Adrenal gland (tissue), 12 donors: Measurements from ENCODE around the gene PARD3B. TPM values are rescaled to one million over a fixed set of nuclear protein-coding genes. Genes with fewer than 3 reads are reported as not detected.

ENCODE experiments used
- DNase-seq, 7 donors: peaks; one replicate each; pipeline ENCODE4 v3.0.0-alpha.2; 2019 to 2020
- H3K27ac ChIP-seq, 5 donors: fragments of 200-600 bp; sonication (generic) in 4 of 5; 1 replicate in 3 of 5; 2 replicates in 2 of 5; pipeline versions ENCODE4 v1.5.1 to v1.8.0; 2016 to 2020; ENCODE audit warnings: mild to moderate bottlenecking in 1 of 5
- H3K27me3 ChIP-seq: fragments of 200-600 bp; 2 replicates; pipeline ENCODE4 v1.8.0; 2021
- H3K36me3 ChIP-seq, 2 donors: fragments of 200-600 bp; replicated peaks in 1 of 2; 1 replicate in 1 of 2; 2 replicates in 1 of 2; pipeline versions ENCODE4 v1.5.1 to v1.8.0; 2018 to 2022
- H3K4me1 ChIP-seq, 2 donors: fragments of 200-600 bp; replicated peaks in 1 of 2; 1 replicate in 1 of 2; 2 replicates in 1 of 2; pipeline versions ENCODE4 v1.5.1 to v1.8.0; 2018 to 2021
- H3K4me3 ChIP-seq, 4 donors: fragments of 200-600 bp; sonication (generic) in 3 of 4; one replicate each; pipeline ENCODE4 v1.5.1; 2016 to 2018
- H3K9me3 ChIP-seq, 3 donors: fragments of 200-600 bp; sonication (generic) in 1 of 3; replicated peaks in 1 of 3; 1 replicate in 2 of 3; 2 replicates in 1 of 3; pipeline versions ENCODE4 v1.5.1 to v1.8.0; 2016 to 2021
- CTCF ChIP-seq, 6 experiments: fragments of 450-650 bp in 4 of 6; fragments of 200-600 bp in 2 of 6; sonication (generic) in 1 of 6; IDR thresholded peaks; 1 replicate in 5 of 6; 2 replicates in 1 of 6; pipeline versions ENCODE4 v1.5.1 to v1.8.0; 2016 to 2021; ENCODE audit warnings: antibody characterized with exemption in 6 of 6, mild to moderate bottlenecking in 2 of 6, moderate library complexity in 1 of 6
- POLR2A ChIP-seq, 2 donors: fragments of 450-650 bp; IDR thresholded peaks; one replicate each; pipeline ENCODE4 v1.6.1; 2017; ENCODE audit warnings: antibody characterized with exemption in 2 of 2, mild to moderate bottlenecking in 2 of 2, moderate library complexity in 1 of 2
- WGBS, 4 donors: extraction: QIAGEN DNeasy Blood & Tissue Kit in 2 of 4; methylation state at CpG; one replicate each; pipeline versions ENCODE4 v1.1.5 to v1.1.7; 2013 to 2017; 5-methylcytosine and 5-hydroxymethylcytosine counted together
- intact Hi-C, 2 donors: fragments of 100-400 bp; cut with DNase I; formaldehyde crosslinking; loops; one replicate each; pipeline versions ENCODE4 v1.14.1 to v1.15.0; 2022 to 2023
- polyA plus RNA-seq, 3 donors: library from polyadenylated mRNA; stranded (reverse); fragments of 200-250 nt in 2 of 3; fragments of 350-450 nt in 1 of 3; fragmentation: Illumina TruSeq in 1 of 3; extraction: RNeasy Lipid Tissue Mini Kit (QIAGEN cat#74804) in 1 of 3; gene quantifications; one replicate each; pipeline ENCODE4 v1.2.3, GENCODE V29; 2013 to 2014
- total RNA-seq, 9 donors: library from RNA; depleted of rRNA in 4 of 9; stranded (reverse); fragments of >200 nt in 4 of 9; fragments of 120-200 nt in 1 of 9; fragmentation: NEBNext Ultra II Directional in 1 of 9; extraction: Animal tissue kit (Norgen Biotek cat#: 25700) in 1 of 9; gene quantifications; one replicate each; pipeline versions ENCODE4 v1.1.0 to v1.2.4, GENCODE V29; 2013 to 2023
- donor health status: healthy with polysubstance abuse.
- donor health status: Bipolar disorder and iron deficiency.
- donor health status: DM: yes; HTN: yes; CAD: no.
- donor health status: DM: no; HTN: no; CAD: no.
- donor health status: DM: no; HTN: no; CAD: no.
- donor health status: DM: yes; HTN: yes; CAD: no.

PARD3B gene
- total and polyA plus RNA-seq, 12 donors: 1.9 to 20.4 (median 9.5) TPM

GRCh38 chr2:204958371-204958770 is 413.1 kb downstream of the PARD3B start:
- 65 to 69% (median 66%) methylated on average over 1 of the region's 1 CpG for WGBS, 4 donors
- Histone ChIP-seq H3K27me3 (no peaks in the 10 kb centered on the region), H3K9me3 (no peaks in the 10 kb centered on the region), H3K4me3 (no peak overlapping the region), H3K4me1 (no peaks in the 10 kb centered on the region), H3K36me3 (no peaks in the 10 kb centered on the region), H3K27ac (no peak overlapping the region)
- TF ChIP-seq POLR2A (IDR thresholded peaks at IDR 0.05): no peak
- no peak for TF ChIP-seq CTCF (IDR thresholded peaks at IDR 0.05)
- intact Hi-C loops: no loop called here
- DNase-seq: no peak

DNA sequence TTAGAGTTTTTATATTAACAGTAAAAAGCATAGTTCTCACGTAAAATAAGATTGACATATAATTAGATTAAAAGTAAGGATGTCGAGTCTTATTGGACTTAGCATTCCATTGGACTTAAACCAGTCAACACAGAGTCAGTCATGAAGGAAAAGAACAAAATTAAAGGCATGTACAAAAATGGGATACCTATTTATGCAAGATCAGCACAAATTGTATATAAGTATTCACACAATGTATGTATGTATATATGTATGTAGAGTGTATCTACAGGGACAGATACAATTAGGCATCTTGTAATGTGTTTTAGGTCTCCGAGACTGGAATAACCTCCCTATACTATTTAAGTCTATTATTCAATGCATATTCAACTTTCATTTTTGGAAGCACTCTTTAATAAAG is 419.1 kb downstream of the PARD3B start:
- no peak for DNase-seq
- Histone ChIP-seq H3K27me3 (no peaks in the 10 kb centered on the region), H3K4me3 (no peak overlapping the region), H3K9me3 (no peaks in the 10 kb centered on the region), H3K4me1 (no peaks in the 10 kb centered on the region), H3K27ac (no peak overlapping the region), H3K36me3 (no peaks in the 10 kb centered on the region)
- 93 to 97% (median 95%) methylated on average over 3 of the region's 3 CpGs for WGBS, 4 donors
- TF ChIP-seq POLR2A (IDR thresholded peaks at IDR 0.05): no peak
- TF ChIP-seq CTCF (IDR thresholded peaks at IDR 0.05): no peak
- intact Hi-C loops: no loop called here

DNA sequence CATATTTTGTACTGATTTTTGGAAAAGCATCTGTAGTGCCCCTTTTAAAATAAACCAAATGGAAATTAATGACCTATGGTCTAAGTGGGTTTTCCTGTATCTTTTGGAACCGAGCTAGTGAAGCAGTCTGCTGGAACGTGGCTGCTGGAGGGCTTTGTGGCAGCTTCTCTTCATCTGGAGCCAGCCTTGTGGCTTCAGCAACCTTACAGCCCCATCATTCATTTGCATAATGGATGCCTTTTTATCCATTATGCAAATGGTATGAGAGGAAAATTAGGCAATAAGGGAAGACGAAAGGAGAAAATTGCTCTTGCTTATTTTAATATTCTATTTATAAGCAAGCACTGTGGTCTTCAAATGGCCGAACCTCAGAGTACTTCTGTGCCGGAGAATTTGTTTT is 421.0 kb downstream of the PARD3B start:
- no peaks in the 10 kb centered on the region for H3K4me1 ChIP-seq
- 82 to 85% (median 84%) methylated on average over 5 of the region's 5 CpGs for WGBS, 4 donors
- intact Hi-C loops: no loop called here

GRCh38 chr2:204967199-204967960 is 422.1 kb downstream of the PARD3B start:
- H3K9me3 ChIP-seq: no peaks in the 10 kb centered on the region
- H3K27ac ChIP-seq: no peak overlapping the region
- peaks cover 0 to 5% of the 10 kb centered on the region in 2 donors for H3K4me1 ChIP-seq
- peak in 3 of 7 donors; percentile 13 to 64 (median 14) for DNase-seq
- 53 to 58% (median 57%) methylated on average over 6 to 7 of the region's 7 CpGs for WGBS, 4 donors
- intact Hi-C loops: no loop called here
- H3K27me3 ChIP-seq: no peaks in the 10 kb centered on the region
- TF ChIP-seq CTCF (IDR thresholded peaks at IDR 0.05) (no peak), POLR2A (IDR thresholded peaks at IDR 0.05) (no peak)
- H3K36me3 ChIP-seq: no peaks in the 10 kb centered on the region
- no peak overlapping the region for H3K4me3 ChIP-seq

More for the DNA sequence above, 421.0 kb downstream of the PARD3B start:
- H3K4me3 ChIP-seq: no peak overlapping the region
- H3K27me3 ChIP-seq: no peaks in the 10 kb centered on the region
- H3K9me3 ChIP-seq: no peaks in the 10 kb centered on the region
- TF ChIP-seq POLR2A (IDR thresholded peaks at IDR 0.05) (no peak), CTCF (IDR thresholded peaks at IDR 0.05) (no peak)
- H3K27ac ChIP-seq: no peak overlapping the region
- DNase-seq: no peak
- no peaks in the 10 kb centered on the region for H3K36me3 ChIP-seq
